Pulmonary artery endothelial cell (primary cell): Measurements from ENCODE around the gene SRP14. TPM values are rescaled to one million over a fixed set of nuclear protein-coding genes. Genes with fewer than 3 reads are reported as not detected.
"Not testable (repeated sequence)": the region's sequence is repeated elsewhere in the genome, so short reads cannot be mapped to it uniquely, and the experiment has no call there.

Experiments used
- DNase-seq: peaks from one replicate; pipeline ENCODE4 v3.0.0-alpha.2; 2011; ENCODE audit warnings: low read depth, low spot score
- total RNA-seq: library from RNA; depleted of rRNA; stranded (reverse); fragments of >200 nt; gene quantifications from 2 replicates; pipeline ENCODE4 v1.2.3, GENCODE V29; 2014

The SRP14 gene
- total RNA-seq, 1 donor from 2014 or later = 219 TPM

DNA sequence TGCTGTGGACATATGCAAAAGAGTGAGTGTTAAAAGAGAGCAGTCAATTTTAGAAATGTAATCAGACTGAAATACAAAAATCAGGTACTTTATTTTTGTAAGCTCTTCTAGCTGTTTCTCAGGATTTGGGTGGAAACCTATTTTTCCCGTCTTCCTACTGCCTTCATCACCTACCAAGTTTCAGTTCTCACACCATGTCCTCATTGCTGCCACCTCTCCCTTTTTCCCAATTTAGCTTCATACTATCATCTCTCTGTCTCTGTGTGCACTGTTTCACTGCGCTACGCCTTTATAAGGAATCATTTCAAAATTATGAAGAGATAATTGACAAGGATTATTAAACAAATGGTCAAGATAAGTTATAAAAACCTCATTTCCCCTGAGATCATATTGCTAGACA is 7.7 kb downstream of the SRP14 start:
- no peak for DNase-seq

DNA sequence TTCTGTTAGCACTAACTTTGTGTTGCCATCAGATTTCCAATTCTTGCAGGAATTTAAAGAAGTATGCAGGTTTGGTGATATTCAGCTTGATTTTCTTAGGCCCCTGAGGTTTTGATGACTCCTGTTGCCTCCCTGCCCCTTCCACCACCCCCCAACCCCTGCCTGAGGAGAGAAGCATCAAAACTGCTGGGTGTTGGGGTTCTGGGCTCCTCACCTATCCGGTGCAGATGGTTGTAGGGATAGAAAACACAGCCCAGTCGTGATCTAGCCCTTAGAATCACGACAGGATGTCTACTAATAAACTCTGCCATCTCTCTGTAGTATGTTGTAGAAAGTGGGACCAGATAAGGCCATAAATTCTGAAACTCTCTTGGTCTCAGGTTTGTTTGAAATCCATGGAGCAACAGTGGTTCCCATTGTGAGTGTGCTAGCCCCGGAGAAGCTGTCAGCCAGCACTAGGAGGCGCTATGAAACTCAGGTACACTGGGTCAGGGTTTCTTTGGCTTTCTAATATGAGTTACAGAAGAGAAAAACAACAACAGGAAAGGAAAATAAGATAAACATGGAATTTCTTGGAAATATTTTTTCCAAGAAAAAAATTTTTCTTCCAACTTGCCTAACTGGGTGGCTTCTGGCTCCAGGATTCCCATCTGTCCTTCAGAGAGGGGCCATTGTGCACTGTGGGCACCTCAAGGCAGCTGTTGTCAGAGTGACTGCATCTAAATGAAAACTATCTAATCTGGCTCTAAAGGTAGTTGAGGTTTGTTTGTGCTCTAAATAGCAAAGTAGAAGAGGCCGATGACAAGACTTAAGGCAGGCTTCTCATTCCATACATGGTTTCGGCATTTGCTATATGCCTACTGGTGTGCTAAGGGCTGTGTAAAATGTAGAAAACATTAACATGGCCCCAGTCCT is 8.7 kb downstream of the SRP14 start:
- DNase-seq = no peak

DNA sequence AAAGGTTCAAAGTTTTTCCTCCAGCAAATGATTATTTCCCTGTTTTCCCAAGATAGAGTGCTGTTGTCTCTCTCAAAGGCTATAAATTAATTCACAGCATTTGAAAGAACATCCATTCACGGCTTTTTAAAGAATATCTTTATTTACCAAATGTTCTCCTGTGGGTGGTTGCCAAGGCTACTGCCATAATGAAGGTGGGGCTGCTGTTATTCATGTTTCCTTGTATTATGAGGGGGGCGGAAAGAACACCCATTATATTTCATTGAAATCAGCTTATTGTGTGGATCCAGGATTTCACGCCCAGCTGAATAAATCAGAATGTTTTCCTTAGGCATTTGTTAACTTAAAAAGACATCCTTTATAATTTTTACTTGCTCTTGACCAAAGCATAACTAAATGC is 10.1 kb downstream of the SRP14 start:
- DNase-seq = peak; percentile 54

DNA sequence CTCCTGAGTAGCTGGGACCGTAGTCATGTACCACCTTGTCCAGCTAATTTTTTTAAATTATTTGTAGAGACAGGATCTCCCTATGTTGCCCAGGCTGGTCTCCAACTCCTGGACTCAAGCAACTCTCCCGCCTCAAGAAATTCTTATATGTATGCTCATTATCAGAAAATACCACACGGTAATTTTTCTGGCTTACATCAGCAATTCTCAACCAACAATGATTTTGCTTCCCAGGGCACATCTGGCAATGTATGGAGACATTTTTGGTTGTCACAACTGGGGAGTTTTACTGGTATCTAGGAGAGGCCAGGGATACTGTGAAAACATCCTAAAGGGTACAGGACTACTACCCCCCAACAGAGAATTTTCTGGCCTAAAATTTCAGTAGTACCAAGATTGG is 10.8 kb downstream of the SRP14 start:
- no peak for DNase-seq

DNA sequence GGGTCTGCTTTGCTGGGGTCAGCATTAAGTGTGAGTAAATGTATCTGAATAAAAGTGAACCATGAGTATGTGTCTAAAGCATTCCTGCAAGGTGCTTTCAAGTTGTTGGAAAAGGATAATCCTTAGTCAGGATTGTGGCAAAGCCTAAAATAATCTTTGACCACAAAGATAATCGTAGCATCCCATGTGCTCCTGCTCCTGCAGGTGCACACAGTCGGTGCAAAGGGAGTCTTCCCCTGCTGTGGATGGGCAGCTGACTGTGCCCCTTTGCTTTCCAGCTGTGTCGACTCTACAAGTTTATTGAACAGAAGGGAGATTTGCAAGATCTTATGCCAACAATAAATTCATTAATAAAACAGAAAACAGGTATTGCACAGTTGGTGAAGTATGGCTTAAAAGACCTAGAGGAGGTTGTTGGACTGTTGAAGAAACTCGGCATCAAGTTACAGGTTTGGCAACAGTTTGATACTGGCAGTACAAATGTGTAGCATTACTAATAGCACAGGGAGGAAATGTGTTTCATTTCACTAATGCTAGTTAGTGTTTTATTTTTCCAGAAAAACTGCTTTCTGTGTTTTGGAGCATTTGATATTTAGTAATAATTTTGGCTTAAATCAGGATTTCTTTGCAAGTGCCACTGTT is 22.6 kb downstream of the SRP14 start:
- DNase-seq = no peak

DNA sequence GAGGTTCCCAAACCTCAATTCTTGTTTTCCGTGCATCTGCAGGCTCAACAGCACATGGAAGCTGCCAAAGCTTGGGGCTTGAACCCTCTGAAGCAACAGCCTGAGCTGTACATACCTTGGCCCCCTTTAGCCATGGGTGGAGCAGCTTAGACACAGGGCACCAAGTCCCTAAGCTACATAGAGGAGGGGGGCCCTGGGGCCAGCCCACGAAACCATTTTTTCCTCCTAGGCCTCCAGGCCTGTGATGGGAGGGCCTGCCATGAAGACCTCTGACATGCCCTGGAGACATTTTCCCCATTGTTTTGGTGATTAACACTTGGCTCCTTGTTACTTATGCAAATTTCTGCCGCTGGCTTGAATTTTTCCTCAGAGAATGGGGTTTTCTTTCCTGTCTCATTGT is 24.6 kb downstream of the SRP14 start:
- DNase-seq = no peak

DNA sequence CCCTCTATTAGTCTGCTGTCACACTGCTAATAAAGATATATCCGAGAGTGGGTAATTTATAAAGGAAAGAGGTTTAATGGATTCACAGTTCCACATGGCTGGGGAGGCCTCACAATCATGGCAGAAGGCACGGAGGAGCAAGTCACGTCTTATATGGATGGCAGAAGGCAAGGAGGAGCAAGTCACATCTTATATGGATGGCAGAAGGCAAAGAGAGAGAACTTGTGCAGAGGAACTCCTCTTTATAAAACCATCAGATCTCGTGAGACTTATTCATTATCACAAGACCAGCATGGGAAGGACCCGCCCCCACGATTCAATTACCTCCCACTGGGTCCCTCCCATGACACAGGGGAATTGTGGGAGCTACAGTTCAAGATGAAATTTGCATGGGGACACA is 25.6 kb downstream of the SRP14 start:
- DNase-seq = not testable (repeated sequence)

DNA sequence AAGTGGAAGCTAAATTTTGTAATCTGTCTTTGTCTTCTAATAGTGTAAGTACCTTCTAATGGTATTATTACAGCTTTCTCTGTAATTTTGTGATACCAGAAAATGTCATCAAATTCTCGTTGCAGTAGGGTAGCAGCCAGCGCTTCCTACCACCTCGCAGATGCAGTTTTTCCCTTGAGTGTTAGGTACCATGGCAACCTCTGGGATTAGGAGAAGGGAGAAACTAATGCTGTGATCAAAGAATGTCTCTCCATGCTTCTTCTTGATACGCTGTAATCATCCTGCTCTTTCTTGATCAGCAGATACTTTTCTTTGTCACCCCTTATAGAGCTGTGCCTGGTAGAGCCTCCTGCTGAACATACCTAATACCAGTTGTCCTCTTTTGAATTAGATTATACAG is 27.7 kb downstream of the SRP14 start:
- no peak for DNase-seq

DNA sequence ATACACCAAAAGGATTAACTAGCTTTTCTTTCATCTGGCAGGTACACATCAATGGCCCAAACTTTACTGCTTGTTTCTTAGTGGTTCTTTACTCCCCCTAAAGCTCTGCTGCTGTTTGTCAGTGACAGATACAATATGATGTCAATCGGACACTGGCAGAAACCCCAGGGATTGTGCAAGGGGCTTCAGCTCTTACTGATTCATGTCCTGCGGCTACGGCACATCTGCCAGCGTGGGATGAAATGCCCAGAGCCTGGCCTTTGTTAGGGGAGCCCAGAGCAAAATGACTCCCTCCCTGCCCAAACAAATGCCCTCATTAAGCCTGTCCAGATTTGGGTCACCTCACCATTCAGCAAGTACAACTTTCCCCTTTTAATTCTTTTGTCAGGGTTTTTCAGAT is 28.3 kb downstream of the SRP14 start:
- no peak for DNase-seq

DNA sequence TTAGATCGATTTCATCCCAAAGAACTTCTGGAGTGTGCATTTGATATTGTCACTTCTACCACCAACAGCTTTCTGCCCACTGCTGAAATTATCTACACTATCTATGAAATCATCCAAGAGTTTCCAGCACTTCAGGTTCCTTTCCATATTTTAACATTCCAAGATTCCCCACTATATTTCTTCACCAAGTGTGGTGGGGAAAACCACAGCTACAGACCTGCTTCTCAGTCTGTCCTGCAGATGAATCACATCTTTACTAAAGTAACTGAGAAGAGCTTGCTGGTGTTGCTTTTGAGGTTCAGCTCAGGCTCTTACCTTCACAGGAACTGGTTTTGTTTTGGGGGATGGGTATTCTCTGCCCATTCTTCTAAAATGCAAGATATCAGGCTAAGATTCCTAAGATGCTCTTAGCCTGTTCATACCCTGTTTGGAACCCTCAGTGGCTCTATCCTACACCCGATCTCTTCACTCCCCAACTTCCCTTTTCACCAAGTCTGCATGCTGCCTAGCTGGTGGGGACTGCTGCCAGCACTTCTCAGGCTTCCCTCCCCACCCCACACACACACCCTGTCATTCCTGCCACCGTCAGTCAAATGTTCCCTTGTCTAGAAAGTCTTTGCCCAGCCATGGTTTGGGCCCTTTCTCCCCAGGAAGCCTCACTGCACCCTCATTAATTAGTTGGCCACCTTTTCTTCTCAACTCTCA is 30.8 kb downstream of the SRP14 start:
- no peak for DNase-seq

DNA sequence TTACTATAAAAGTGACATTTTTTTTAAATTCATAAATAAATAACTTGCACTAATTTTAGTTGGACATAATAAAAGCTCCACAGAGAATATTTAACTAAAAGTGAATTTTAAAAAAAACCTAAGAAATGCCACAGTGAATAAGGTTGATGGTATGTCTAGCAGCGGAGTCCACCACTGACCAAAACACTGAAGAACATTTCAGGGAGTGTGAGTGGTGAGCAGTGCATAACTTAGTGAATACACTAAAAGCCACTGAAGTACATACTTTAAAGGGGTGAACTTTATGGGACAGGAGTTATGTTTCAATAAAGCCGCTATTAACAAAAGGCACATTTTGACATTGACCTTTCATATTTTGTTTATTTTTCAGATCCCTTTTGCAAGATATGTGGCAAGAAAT is 32.3 kb downstream of the SRP14 start:
- DNase-seq = no peak

DNA sequence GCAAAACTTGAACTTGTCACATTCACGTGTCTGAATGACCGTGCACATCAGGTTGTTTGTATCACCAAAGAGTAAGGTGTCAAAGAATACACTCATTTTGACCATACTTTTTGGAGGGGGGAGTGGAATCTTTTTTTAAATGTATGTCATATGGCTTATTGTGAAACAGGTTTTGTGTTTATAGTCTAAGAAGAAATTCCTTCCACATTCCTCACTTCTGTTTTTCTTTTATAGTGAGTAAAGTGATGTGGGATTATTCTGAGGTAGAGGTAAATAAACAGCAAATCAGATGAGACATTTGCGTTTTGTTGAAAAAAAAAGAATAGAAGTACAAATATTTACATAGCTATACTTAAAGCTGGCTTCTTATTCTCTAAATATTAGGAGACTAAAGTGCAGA is 33.0 kb downstream of the SRP14 start:
- DNase-seq = no peak

DNA sequence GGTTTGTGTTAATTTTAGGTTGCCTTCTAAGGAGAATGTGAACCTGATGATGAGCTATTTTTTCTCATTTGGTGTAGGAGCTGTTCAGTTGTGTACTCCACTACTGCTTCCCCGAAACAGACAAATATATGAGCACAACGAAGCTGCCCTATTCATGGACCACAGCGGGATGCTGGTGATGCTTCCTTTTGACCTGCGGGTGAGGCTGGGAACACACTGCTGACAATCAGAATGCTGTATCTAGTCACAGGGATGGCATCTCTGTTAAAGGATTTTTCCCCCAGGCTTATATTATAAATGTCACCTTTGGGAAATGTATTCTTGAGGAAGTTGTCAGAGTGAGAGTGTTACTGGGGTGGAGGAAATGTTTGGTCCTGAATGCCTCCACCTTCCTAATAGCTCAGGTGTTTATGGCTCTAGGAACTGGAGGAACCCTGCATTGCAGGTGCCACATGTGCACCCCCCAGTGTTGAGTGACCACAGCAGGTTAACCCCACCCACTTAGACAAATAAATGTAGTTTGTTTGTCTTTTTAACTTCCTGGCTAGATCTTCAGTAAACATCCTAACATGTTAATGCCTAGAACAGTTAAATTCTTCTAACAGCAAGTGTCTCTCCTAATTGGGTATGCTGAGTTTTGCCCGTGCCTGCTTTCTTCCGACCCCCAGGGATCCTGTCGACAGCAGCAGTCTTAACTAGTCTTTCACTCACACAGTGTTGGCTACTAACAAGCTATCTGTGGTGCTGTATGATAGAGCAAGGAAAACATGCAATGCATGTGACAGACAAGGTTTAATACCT is 35.7 kb downstream of the SRP14 start:
- no peak for DNase-seq

DNA sequence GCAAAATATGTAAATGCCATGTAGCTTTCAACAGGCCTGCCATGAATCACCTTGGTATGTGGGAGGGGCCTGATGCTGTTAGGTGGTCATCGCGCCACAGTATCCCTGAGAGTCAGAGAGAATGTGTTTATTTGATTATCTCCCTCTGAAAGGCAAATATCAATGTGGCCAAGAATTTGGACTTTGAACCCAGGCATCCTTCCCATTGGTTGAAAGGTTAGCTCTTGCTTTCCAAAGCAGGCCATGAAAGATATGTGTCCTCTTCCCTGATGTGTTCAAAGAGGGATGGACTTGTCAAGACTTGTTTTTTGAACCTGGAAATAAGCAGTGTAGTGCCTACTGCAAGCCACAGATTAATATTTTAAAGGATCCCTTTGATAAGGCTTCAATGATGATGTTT is 36.7 kb downstream of the SRP14 start:
- DNase-seq = no peak

DNA sequence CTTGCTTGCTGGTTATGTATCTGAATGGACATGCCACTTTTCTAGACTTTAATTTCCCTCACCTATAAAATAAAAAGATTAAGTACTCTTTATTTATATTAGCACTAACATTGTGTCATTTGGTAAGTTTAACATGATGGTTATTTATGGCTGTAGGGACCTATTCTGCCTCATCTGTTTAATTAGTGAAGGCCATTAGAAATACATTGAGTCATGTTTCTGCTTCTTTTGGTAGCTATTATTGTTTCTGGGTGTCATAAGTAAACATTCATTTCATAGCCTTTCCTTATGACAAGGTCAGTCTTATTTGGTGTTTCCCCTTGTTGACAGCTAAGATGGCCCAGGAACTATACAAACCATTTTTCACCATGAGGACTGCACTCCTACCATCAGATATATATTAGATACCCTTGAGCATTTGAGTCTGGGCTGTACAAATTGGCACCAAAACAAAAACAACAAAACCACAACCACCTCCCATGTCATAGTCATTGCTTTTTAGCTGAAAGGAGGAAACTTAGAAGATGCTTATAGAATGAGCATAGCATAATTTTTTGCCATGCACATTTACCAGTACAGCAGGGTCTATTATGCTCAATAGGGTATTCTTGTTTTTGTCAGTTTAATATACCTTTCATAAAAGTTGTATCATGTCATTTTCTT is 39.3 kb downstream of the SRP14 start:
- DNase-seq = no peak

DNA sequence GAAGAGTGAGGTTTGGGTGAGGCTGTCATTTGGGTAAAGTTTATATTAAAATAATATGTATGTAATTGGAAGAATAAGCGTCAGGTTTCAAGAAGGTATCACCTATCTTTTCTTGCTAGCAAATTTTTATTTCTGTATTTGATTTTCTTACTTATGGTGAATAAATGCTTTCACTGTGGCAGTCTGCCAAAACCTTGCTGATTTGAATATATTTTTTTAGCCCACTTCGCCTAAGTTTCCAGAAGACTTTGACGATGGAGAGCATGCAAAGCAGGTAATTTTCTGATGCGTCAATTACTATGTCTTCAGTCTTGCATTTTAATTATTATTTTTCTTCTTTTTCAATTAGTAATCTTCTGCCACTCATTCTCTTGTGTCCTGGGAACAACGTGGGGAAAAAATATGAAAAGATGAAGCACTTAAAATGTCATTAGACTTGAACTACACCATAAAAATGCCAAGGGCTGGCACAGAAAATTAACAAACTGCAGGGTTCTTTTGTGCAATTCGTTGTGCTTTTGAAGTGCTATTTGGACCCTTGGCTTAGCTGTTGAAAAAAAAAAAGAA is 40.4 kb downstream of the SRP14 start:
- no peak for DNase-seq

DNA sequence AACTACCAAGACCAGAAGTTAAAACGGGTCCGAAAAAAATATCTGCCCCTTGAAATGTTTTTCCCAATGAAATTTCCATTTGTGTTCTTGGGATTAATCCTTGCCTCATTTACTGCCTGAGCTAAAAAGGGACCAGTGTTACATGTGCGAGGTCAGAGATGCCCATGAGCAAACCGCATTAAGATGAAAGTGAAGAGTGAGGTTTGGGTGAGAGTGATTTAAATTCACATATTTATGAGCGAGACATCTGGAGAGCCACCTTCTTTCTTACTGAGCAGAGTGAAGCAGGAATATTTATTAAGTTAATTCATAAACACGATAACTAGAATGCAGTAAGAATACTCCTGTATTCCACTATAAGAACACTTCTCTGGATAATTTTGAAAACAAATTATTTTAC is 41.3 kb downstream of the SRP14 start:
- DNase-seq = no peak

DNA sequence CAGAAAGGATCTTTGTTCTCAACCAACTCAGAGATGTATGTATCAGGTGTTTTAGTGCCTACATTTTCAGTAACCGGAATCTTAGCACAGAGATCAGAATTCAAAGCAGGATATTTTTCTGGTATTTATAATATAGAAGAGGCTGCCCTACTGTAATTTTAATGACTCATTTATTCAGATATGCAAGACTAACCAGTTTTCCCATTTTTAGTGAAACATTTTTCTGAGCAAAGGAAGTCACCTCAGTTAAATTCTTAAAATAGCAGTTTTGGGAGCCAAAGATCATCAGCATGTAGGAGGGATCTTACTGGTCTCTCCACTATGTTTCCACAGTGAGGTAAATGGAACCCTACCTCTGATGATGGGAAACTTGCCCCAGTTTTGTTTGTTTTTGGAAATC is 42.0 kb downstream of the SRP14 start:
- DNase-seq = no peak

DNA sequence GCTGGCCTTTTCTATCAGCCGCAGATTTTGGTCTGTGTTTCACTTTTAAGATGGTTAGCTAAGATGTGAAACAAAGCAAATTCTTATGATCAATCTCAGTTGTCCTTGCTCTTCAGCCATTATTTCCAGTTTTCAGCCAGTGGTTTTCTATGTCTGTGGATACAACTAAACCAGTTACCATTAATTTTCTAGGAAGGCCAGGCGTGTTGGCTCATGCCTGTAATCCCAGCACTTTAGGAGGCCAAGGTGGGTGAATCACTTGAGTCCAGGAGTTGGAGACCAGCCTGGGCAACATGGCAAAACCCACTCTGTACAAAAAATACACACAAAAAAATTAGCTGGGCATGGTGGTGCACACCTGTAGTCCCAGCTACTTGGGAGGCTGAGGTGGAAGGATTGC is 42.8 kb downstream of the SRP14 start:
- not testable (repeated sequence) for DNase-seq

DNA sequence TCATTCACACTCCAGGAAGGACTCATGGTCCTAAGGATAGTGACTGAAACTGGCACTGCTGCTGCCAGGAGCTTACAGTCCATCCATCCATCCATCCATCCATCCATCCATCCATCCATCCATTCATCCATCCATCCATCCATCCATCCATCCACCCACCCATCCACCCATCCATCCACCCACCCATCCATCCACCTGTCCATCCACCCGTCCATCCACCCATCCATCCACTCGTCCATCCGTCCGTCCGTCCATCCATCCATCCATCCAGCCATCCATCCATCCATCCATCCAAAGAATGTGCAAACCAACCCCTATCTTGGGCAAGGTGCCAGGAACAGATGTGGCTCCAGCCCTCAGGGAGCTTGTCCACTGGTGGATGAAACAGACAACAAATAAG is 46.0 kb downstream of the SRP14 start:
- not testable (repeated sequence) for DNase-seq

DNA sequence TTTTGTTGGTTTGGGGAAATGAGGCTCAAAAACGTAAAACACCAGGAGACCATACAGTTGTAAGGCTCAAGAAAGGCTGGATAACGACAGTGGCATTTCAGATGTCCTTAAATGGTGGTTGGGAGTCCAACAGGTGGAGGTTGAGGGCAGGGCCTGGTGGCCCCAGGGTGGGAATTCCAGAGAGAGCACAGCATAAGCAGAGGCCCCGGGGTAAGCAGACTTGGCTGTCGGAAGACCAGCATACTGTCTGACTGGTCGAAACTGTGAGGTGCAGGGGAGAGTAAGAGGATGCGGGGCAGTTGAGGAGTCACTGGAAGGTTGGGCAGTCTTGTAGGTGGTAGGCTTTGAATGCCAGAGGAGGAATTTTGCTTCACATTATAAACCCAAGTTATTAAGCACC is 48.3 kb downstream of the SRP14 start:
- DNase-seq = no peak
